Chondrocyte (in vitro differentiated cells): ENCODE measurements around the gene MRM2. TPM values are rescaled to one million over a fixed set of nuclear protein-coding genes. Genes with fewer than 3 reads are reported as not detected.
A peak's percentile ranks its signal among the peaks of the same experiment; 100 is the strongest.

Experiments used
- DNase-seq: peaks from one replicate; pipeline ENCODE4 v3.0.0; 2021; ENCODE audit warnings: mixed read lengths, low spot score
- H3K27ac Mint-ChIP-seq: one replicate; pipeline ENCODE4 v1.8.0; 2021; ENCODE audit warnings: mild to moderate bottlenecking, moderate library complexity, mixed read lengths; ENCODE audit not compliant: unreplicated experiment
- H3K27me3 Mint-ChIP-seq: 2 replicates; pipeline ENCODE4 v1.8.0; 2021; ENCODE audit warnings: low read depth, mixed read lengths
- H3K36me3 Mint-ChIP-seq: 2 replicates; pipeline ENCODE4 v1.8.0; 2021; ENCODE audit warnings: low read depth, mixed read lengths
- H3K4me1 Mint-ChIP-seq: 2 replicates; pipeline ENCODE4 v1.8.0; 2021; ENCODE audit warnings: low read depth, mild to moderate bottlenecking, mixed read lengths
- H3K4me3 Mint-ChIP-seq: one replicate; pipeline ENCODE4 v1.8.0; 2021; ENCODE audit warnings: mild to moderate bottlenecking, moderate library complexity, mixed read lengths; ENCODE audit not compliant: unreplicated experiment
- H3K9me3 Mint-ChIP-seq: 2 replicates; pipeline ENCODE4 v1.8.0; 2021; ENCODE audit warnings: low read depth, mixed read lengths
- CTCF ChIP-seq: fragments of 200-600 bp; sonication (generic); IDR thresholded peaks from 2 replicates; pipeline ENCODE4 v1.5.0; 2021; ENCODE audit warnings: antibody characterized with exemption, mild to moderate bottlenecking, moderate library complexity
- total RNA-seq: library from RNA; stranded (reverse); gene quantifications from 3 replicates; pipeline ENCODE4 v1.2.1, GENCODE V29; 2021

Gene MRM2
- total RNA-seq, 1 donor from 2014 or later, result 17.8 TPM

DNA sequence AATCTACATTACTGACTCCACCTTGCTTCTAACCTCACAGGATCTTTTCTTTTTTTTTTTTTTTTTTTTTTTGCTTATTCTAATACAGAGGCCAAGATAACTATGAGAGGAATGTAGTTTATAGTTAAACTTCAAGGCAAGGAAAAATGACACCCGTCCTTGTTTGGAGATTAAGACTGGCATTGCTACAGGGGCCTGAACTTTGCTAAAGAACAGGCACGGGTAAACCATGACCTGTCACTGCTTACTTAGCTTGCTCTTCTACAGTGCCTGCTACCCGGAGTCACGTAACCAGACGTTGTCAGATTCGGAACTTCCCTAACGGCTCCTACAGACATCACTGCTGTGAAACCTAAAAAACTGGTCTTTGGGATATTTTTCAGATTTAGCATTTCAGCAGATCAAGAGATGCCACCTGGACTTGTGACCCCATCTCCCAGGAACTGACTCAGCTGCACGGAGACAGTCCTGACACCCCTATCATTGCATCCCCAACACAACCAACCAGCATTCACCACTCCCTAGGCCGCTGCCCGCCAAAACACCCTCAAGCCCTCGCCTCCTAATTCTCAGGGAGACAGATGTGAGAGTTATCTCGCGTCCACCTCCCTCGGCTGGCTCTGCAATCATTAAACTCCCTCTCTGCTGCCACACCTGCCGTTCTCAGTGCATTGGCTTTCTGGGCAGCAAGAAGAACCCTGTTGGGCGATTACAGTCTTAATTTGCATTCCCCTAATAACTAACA lies 36.8 kb downstream of the MRM2 start:
- no peaks in the 10 kb centered on the region for H3K27me3 Mint-ChIP-seq
- TF ChIP-seq CTCF, result no peak
- no peaks in the 10 kb centered on the region for H3K9me3 Mint-ChIP-seq
- H3K27ac Mint-ChIP-seq, result peak overlapping the region; percentile 41
- H3K36me3 Mint-ChIP-seq, result peaks cover 19% of the 10 kb centered on the region
- H3K4me1 Mint-ChIP-seq, result peaks cover 13% of the 10 kb centered on the region
- no peak overlapping the region for H3K4me3 Mint-ChIP-seq
- DNase-seq, result peak; percentile 57

- Mint-ChIP-seq H3K9me3 (no peaks in the 10 kb centered on the region), H3K36me3 (peaks cover 21% of the 10 kb centered on the region), H3K4me3 (no peak overlapping the region), H3K27me3 (no peaks in the 10 kb centered on the region), H3K27ac (no peak overlapping the region), H3K4me1 (peaks cover 13% of the 10 kb centered on the region)
- DNase-seq, result no peak
- no peak for TF ChIP-seq CTCF
Observed at GRCh38 chr7:2204446-2204845, 37.6 kb downstream of the MRM2 start.

- DNase-seq, result no peak
- TF ChIP-seq CTCF, result no peak
- Mint-ChIP-seq H3K36me3 (peaks cover 21% of the 10 kb centered on the region), H3K4me3 (no peak overlapping the region), H3K27ac (no peak overlapping the region), H3K4me1 (peaks cover 13% of the 10 kb centered on the region), H3K9me3 (no peaks in the 10 kb centered on the region), H3K27me3 (no peaks in the 10 kb centered on the region)
Observed at GRCh38 chr7:2203766-2204300, 38.2 kb downstream of the MRM2 start.

GRCh38 chr7:2202901-2203765 lies 38.9 kb downstream of the MRM2 start:
- Mint-ChIP-seq H3K27ac (no peak overlapping the region), H3K4me3 (no peak overlapping the region), H3K9me3 (no peaks in the 10 kb centered on the region), H3K27me3 (no peaks in the 10 kb centered on the region), H3K36me3 (peaks cover 14% of the 10 kb centered on the region), H3K4me1 (peaks cover 13% of the 10 kb centered on the region)
- DNase-seq, result peak; percentile 81
- TF ChIP-seq CTCF, result peak; percentile 26

DNA sequence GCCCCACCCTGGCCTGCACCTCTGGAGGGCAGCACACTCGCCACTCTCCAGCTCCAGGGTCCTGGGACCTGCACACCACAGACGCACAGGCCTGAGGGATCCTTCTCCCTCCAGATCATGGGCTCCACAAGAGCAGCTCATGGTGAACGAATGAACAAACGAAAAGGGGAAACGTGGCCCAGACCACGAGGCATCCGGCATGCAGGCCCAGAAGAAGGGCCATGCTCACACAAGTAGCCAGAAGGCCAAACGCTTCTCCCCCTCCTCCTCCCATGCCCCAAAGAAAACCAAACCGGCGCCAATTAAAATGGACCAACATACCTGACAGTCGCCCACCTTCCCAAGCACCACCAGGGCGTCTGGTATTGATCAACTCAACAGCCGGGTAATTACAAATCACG lies 39.6 kb downstream of the MRM2 start:
- peak; percentile 58 for DNase-seq
- H3K36me3 Mint-ChIP-seq, result peaks cover 8% of the 10 kb centered on the region
- H3K4me3 Mint-ChIP-seq, result no peak overlapping the region
- no peak for TF ChIP-seq CTCF
- no peaks in the 10 kb centered on the region for H3K9me3 Mint-ChIP-seq
- no peaks in the 10 kb centered on the region for H3K27me3 Mint-ChIP-seq
- H3K4me1 Mint-ChIP-seq, result peaks cover 13% of the 10 kb centered on the region
- H3K27ac Mint-ChIP-seq, result no peak overlapping the region
